DND-41 (cell line): ENCODE results near the gene SOCS4.

ENCODE experiments used
- CTCF ChIP-seq: IDR thresholded peaks from 2 replicates; pipeline ENCODE4 v1.5.1; 2012; ENCODE audit warnings: borderline replicate concordance, low read length, moderate library complexity, mild to moderate bottlenecking; ENCODE audit not compliant: poor library complexity, severe bottlenecking; ENCODE audit errors: extremely low read depth
- EZH2 ChIP-seq: IDR thresholded peaks from 3 replicates; pipeline ENCODE4 v1.6.1; 2012; ENCODE audit warnings: borderline replicate concordance, low read depth, mild to moderate bottlenecking, moderate library complexity, low read length, inconsistent platforms; ENCODE audit not compliant: severe bottlenecking

GRCh38 chr14:55075628-55076175 is 48.7 kb downstream of the SOCS4 start:
- TF ChIP-seq CTCF (no peak), EZH2 (no peak)
